PC-3 (cell line): ENCODE measurements around the gene MALRD1. TPM values are rescaled to one million over a fixed set of nuclear protein-coding genes. Genes with fewer than 3 reads are reported as not detected.

Experiments
- ATAC-seq: fragments of 200-7000 bp; cut with Tn5 transposase; 2 replicates; pipeline ENCODE4 v1.9.1; 2020; ENCODE audit warnings: mild to moderate bottlenecking, moderate library complexity
- BruUV-seq: library from RNA; stranded (reverse); fragments of 400-500 nt; replicated peaks from 2 replicates; lab custom pipeline; 2021; lab: Mats Ljungman, UMichigan
- CTCF ChIA-PET: fragments of 300-600 bp; sonication (Branson Sonifier 250); formaldehyde crosslinking; loops from one replicate; lab custom pipeline; 2022; ENCODE audit warnings: antibody characterized with exemption; lab: Charles Lee
- POLR2A ChIA-PET: fragments of 300-600 bp; sonication (Branson Sonifier 250); formaldehyde crosslinking; loops from one replicate; lab custom pipeline; 2022; ENCODE audit warnings: antibody characterized with exemption; ENCODE audit not compliant: unreplicated experiment; lab: Charles Lee
- DNase-seq: peaks from one replicate; pipeline ENCODE4 v3.0.0-alpha.2; 2015
- H2AFZ ChIP-seq: fragments of 300-600 bp; sonication (generic); 2 replicates; pipeline ENCODE4 v1.6.0; 2016; ENCODE audit warnings: antibody characterized with exemption, low read length
- H3F3A ChIP-seq: fragments of 300-600 bp; sonication (generic); one replicate; pipeline ENCODE4 v1.6.0; 2017; ENCODE audit warnings: antibody characterized with exemption, low read length, control low read depth, mild to moderate bottlenecking; ENCODE audit not compliant: unreplicated experiment
- H3K27ac ChIP-seq: fragments of 300-600 bp; sonication (generic); 2 replicates; pipeline ENCODE4 v1.5.1; 2016; ENCODE audit warnings: mild to moderate bottlenecking, low read length
- H3K27me3 ChIP-seq: fragments of 300-600 bp; sonication (generic); 2 replicates; pipeline ENCODE4 v1.6.1; 2016; ENCODE audit warnings: low read length, mixed read lengths
- H3K36me3 ChIP-seq: fragments of 300-600 bp; sonication (generic); 2 replicates; pipeline ENCODE4 v1.6.1; 2016; ENCODE audit warnings: low read depth, mixed run types, low read length, mixed read lengths
- H3K4me1 ChIP-seq: fragments of 300-600 bp; sonication (generic); 2 replicates; pipeline ENCODE4 v1.5.1; 2016; ENCODE audit warnings: low read length; ENCODE audit not compliant: insufficient read depth
- H3K4me2 ChIP-seq: fragments of 300-600 bp; sonication (generic); 2 replicates; pipeline ENCODE4 v1.6.0; 2016; ENCODE audit warnings: low read length
- H3K4me3 ChIP-seq: fragments of 300-600 bp; sonication (generic); 2 replicates; pipeline ENCODE4 v1.5.1; 2016; ENCODE audit warnings: mild to moderate bottlenecking, low read length, mixed read lengths
- H3K79me2 ChIP-seq: fragments of 300-600 bp; sonication (generic); 2 replicates; pipeline ENCODE4 v1.6.1; 2017; ENCODE audit warnings: low read length, mixed read lengths
- H3K9ac ChIP-seq: fragments of 300-600 bp; sonication (generic); 2 replicates; pipeline ENCODE4 v1.6.0; 2016; ENCODE audit warnings: mild to moderate bottlenecking, low read length
- H3K9me2 ChIP-seq: fragments of 300-600 bp; sonication (generic); replicated peaks from 2 replicates; pipeline ENCODE4 v1.6.1; 2016; ENCODE audit warnings: mixed run types, low read length, mixed read lengths
- H3K9me3 ChIP-seq: fragments of 300-600 bp; sonication (generic); 2 replicates; pipeline ENCODE4 v1.6.1; 2016; ENCODE audit warnings: low read length, mixed read lengths
- H4K20me1 ChIP-seq: fragments of 300-600 bp; sonication (generic); 2 replicates; pipeline ENCODE4 v1.6.1; 2016; ENCODE audit warnings: low read length, mixed read lengths
- EZH2 ChIP-seq: fragments of 300-600 bp; sonication (generic); IDR thresholded peaks from one replicate; pipeline ENCODE4 v1.6.1; 2017; ENCODE audit warnings: antibody characterized with exemption, mild to moderate bottlenecking, low read length; ENCODE audit not compliant: unreplicated experiment
- EZH2phosphoT487 ChIP-seq: fragments of 300-600 bp; sonication (generic); IDR thresholded peaks from 2 replicates; pipeline ENCODE4 v1.6.1; 2018; ENCODE audit warnings: mild to moderate bottlenecking, antibody characterized with exemption, low read length, borderline replicate concordance
- intact Hi-C: fragments of 100-400 bp; cut with micrococcal nuclease; formaldehyde crosslinking; loops from 2 replicates; pipeline ENCODE4 v1.9.0; 2023
- total RNA-seq: library from RNA; depleted of rRNA; stranded (reverse); fragments of >200 nt; gene quantifications from 2 replicates; pipeline ENCODE4 v1.2.3, GENCODE V29; 2014
- TF ChIP-seq, protein P1 (sequence below): fragments of 300-600 bp; sonication (generic); conservative IDR thresholded peaks from 2 replicates; pipeline ENCODE4 v1.5.1; 2017; ENCODE audit warnings: antibody characterized with exemption, low read depth, mild to moderate bottlenecking, low read length

Gene MALRD1
- total RNA-seq, 1 experiment from 2014 or later: not detected

DNA sequence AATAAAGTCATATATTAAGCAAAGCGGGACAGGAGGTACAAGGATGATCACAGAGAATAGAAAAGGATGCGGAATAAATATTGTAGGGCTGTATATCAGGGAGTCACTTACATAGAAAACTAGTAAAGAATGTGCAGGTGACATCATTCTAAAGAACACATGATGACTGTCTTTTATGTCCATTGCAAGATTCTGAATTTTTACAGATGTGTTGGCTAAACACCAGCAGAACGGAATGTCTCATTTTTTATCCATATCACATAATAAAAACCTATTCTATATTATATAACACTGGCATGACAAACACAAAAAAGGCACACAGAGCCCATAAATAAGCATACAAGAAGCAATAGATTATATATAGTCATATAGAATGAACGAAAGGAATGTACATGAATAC, 448.4 kb downstream of the MALRD1 start:
- no peak overlapping the region for H3K27ac ChIP-seq
- CTCF ChIA-PET: no interaction called here
- H2AFZ ChIP-seq: no peak overlapping the region
- no peak for TF ChIP-seq EZH2
- no peak for TF ChIP-seq EZH2phosphoT487
- TF ChIP-seq, protein P1, sequence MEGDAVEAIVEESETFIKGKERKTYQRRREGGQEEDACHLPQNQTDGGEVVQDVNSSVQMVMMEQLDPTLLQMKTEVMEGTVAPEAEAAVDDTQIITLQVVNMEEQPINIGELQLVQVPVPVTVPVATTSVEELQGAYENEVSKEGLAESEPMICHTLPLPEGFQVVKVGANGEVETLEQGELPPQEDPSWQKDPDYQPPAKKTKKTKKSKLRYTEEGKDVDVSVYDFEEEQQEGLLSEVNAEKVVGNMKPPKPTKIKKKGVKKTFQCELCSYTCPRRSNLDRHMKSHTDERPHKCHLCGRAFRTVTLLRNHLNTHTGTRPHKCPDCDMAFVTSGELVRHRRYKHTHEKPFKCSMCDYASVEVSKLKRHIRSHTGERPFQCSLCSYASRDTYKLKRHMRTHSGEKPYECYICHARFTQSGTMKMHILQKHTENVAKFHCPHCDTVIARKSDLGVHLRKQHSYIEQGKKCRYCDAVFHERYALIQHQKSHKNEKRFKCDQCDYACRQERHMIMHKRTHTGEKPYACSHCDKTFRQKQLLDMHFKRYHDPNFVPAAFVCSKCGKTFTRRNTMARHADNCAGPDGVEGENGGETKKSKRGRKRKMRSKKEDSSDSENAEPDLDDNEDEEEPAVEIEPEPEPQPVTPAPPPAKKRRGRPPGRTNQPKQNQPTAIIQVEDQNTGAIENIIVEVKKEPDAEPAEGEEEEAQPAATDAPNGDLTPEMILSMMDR: no peak
- no peak overlapping the region for H3K9ac ChIP-seq
- intact Hi-C loops: no loop called here
- H3K79me2 ChIP-seq: no peaks in the 10 kb centered on the region
- no peaks in the 10 kb centered on the region for H3K4me1 ChIP-seq
- H3K36me3 ChIP-seq: no peaks in the 10 kb centered on the region
- DNase-seq (no peak), ATAC-seq (no peak)
- H3K9me3 ChIP-seq: no peaks in the 10 kb centered on the region
- POLR2A ChIA-PET: no interaction called here
- no TSS peak for BruUV-seq
- H3K4me3 ChIP-seq: no peak overlapping the region
- no peak overlapping the region for H3K4me2 ChIP-seq
- no peaks in the 10 kb centered on the region for H3K27me3 ChIP-seq
- H4K20me1 ChIP-seq: no peaks in the 10 kb centered on the region
- H3F3A ChIP-seq: no peaks in the 10 kb centered on the region
- no peaks in the 10 kb centered on the region for H3K9me2 ChIP-seq

DNA sequence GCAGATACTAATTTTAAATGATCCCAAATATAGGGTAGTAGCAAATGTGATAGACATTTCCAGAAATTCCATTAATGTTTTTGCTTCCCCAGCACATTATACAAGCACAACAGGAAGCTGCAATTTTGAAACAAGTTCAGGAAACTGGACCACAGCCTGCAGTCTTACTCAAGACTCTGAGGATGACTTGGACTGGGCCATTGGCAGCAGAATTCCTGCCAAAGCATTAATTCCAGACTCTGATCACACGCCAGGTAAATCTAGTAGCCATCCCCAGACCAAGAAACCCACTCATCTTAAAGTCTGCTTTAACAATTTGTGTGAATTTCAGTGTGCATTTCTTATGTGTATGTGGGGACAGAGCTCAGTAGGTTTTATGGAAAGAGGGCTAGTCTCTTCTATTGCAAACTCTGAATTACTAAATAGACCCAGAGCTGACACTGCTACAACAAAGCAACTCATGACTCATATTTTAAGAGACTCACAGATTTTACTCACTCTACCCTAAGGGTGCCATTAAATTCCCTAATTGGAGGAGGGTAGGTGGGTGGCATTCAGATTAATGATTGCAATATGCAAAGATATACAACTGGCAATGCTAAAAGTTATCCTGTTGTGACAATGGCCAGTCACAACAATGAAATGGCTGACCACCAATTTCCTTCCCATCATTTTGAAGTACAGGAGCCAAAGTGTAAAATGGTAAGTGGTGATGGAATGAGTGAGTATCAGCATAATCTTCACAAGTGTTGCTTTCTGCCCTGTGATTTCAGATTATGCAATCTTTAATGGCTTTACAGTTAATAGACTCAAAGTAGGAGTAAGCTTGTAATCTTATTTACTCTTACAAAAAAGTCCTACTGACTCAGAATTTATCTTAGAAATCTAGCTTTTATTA, 450.0 kb downstream of the MALRD1 start:
- H3F3A ChIP-seq: no peaks in the 10 kb centered on the region
- no peak for TF ChIP-seq EZH2phosphoT487
- TF ChIP-seq, protein P1: no peak
- TF ChIP-seq EZH2: no peak
- H3K9me2 ChIP-seq: no peaks in the 10 kb centered on the region
- H2AFZ ChIP-seq: no peak overlapping the region
- no peaks in the 10 kb centered on the region for H3K27me3 ChIP-seq
- ChIA-PET CTCF (no interaction called here), POLR2A (interaction anchor here (0.7 kb wide), 1 partner anchor 17 kb away, joined by 5 read pairs; no protein-coding TSS in a partner anchor)
- ATAC-seq (no peak), DNase-seq (peak; percentile 16)
- no peak overlapping the region for H3K9ac ChIP-seq
- BruUV-seq: no TSS peak
- no peaks in the 10 kb centered on the region for H4K20me1 ChIP-seq
- no peaks in the 10 kb centered on the region for H3K9me3 ChIP-seq
- H3K27ac ChIP-seq: peak overlapping the region; percentile 36
- no peaks in the 10 kb centered on the region for H3K4me1 ChIP-seq
- H3K4me3 ChIP-seq: no peak overlapping the region
- no peaks in the 10 kb centered on the region for H3K79me2 ChIP-seq
- intact Hi-C loops: no loop called here
- H3K36me3 ChIP-seq: no peaks in the 10 kb centered on the region
- no peak overlapping the region for H3K4me2 ChIP-seq

DNA sequence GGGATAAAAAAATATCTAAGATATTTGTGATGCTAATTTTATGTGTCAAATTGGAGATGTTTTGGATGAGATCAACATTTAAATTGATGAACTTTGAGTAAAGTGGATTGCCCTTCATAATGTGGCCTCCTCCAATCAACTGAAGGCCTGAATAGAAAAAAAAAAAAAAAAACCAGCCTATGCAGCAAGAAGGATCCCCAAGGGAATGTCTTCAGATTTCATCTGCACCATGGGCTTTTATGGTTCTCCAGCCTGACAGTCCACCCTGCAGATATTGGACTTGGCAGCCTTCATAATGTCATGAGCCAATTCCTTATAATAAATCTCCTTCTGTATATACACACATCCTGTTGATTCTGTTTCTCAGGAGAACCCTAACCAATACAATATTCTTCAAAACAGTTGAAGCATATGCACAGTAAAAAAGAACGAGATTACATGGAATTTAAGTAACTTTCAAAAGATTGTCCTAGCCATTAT, 450.7 kb downstream of the MALRD1 start:
- Histone ChIP-seq H4K20me1 (no peaks in the 10 kb centered on the region), H3K9me3 (no peaks in the 10 kb centered on the region), H3K79me2 (no peaks in the 10 kb centered on the region), H3K27ac (no peak overlapping the region), H2AFZ (no peak overlapping the region), H3K4me1 (no peaks in the 10 kb centered on the region), H3K9me2 (no peaks in the 10 kb centered on the region), H3K9ac (no peak overlapping the region), H3K36me3 (no peaks in the 10 kb centered on the region), H3K4me3 (no peak overlapping the region), H3K27me3 (no peaks in the 10 kb centered on the region), H3K4me2 (no peak overlapping the region), H3F3A (no peaks in the 10 kb centered on the region)
- ChIA-PET CTCF (no interaction called here), POLR2A (no interaction called here)
- ATAC-seq (peak; percentile 27; the same call in 1 of the 2 replicates), DNase-seq (peak; percentile 17)
- intact Hi-C loops: no loop called here
- no TSS peak for BruUV-seq
- TF ChIP-seq, protein P1: no peak
- no peak for TF ChIP-seq EZH2
- no peak for TF ChIP-seq EZH2phosphoT487
